ENCODE data around the gene DDX20.

Gene DDX20

DNA sequence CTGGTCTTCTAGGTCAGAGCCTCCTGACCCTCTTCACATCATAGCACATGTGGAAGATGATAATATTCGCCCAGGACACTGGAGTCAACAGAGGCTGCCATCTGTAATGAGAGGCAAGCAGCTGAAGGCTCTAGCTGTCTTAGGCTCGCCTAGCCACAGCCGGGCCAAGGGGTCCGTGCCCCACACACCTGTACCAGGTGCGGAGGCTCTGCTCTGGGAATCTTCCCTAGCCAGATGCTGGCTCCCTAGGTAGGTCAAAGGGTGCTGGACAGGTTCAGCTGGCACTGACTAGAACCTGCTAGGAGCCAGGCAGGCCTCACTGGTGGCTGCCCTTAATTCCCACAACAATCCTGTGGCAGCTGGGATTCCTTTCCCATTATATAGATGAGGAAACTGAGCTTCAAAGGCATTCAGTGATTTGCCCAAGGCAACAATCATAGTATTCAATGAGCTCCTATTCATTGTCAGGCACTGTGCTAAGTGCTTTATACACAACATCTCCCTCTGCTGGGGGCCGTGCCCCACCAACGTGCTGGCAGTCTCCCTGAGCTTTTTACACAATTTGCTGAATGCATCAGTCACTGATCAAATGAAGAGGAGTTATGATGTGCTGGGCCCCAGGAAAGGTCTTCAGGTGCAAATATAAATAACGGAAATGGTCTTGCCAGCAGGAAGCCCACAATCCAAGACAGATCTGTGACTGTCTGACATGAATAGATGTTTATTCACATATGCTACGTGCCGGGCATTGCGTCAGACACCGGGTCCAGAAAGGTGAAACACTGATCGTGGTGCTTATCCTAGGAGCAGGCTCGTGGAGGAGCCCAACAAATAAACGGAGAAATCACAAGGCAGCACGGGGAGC is 58.0 kb downstream of the DDX20 start:
- Histone ChIP-seq H3K9ac (no peak overlapping the region), H2AFZ (no peak overlapping the region), H3K4me1 (no peaks in the 10 kb centered on the region), H3K4me3 (ENCODE audit: low read depth, low read length) (no peak overlapping the region), H3K27me3 (ENCODE audit: control insufficient read depth, insufficient read depth, low read length) (no peaks in the 10 kb centered on the region), H3K36me3 (ENCODE audit: control insufficient read depth, insufficient read depth, low read length) (no peaks in the 10 kb centered on the region), H3K9me3 (ENCODE audit: control insufficient read depth, low read length) (no peaks in the 10 kb centered on the region), H3K79me2 (no peaks in the 10 kb centered on the region), H3K27ac (no peak overlapping the region), H3K4me2 (ENCODE audit: low read length) (no peak overlapping the region)
- TF ChIP-seq, protein P1, sequence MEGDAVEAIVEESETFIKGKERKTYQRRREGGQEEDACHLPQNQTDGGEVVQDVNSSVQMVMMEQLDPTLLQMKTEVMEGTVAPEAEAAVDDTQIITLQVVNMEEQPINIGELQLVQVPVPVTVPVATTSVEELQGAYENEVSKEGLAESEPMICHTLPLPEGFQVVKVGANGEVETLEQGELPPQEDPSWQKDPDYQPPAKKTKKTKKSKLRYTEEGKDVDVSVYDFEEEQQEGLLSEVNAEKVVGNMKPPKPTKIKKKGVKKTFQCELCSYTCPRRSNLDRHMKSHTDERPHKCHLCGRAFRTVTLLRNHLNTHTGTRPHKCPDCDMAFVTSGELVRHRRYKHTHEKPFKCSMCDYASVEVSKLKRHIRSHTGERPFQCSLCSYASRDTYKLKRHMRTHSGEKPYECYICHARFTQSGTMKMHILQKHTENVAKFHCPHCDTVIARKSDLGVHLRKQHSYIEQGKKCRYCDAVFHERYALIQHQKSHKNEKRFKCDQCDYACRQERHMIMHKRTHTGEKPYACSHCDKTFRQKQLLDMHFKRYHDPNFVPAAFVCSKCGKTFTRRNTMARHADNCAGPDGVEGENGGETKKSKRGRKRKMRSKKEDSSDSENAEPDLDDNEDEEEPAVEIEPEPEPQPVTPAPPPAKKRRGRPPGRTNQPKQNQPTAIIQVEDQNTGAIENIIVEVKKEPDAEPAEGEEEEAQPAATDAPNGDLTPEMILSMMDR (IDR thresholded peaks at IDR 0.05), result no peak

DNA sequence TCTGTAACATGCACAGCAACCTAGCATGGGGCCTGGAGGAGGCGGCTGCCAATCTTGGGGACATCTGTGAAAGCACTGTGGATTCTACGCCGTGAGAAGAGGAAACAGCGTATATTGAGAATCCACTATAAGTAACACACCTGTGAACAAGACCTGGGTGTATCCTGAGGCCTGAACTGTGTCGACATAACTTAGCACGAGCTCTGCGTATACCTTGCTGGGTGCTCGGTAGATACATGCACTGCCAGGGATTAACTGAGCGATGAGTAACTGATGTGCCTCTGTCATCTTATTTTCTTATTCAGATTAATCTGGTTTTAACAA is 58.6 kb downstream of the DDX20 start:
- Histone ChIP-seq H3K36me3 (ENCODE audit: control insufficient read depth, insufficient read depth, low read length) (no peaks in the 10 kb centered on the region), H2AFZ (no peak overlapping the region)

DNA sequence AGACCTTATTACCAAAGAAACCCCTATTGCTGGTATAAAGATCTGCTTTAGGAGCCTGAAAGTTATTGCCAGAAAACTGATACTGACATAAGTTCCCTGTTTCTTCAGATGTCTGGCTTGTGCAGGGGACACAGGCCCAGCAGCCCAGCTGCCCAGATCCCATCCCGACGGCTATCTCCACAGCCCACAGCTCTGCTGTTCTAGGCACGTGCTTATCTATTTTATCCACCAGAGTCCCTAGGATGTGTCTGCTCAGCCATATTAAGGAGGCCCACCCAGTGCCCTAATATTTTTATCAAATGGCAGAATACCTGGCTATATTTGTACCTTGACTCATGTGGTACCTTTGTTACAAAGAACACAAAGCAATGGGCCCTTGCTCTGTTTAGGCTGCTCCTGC is 58.9 kb downstream of the DDX20 start:
- TF ChIP-seq, protein P1 (IDR thresholded peaks at IDR 0.05), result no peak
- no peak overlapping the region for H2AFZ ChIP-seq
- no peaks in the 10 kb centered on the region for H3K27me3 ChIP-seq (ENCODE audit: control insufficient read depth, insufficient read depth, low read length)
- H3K4me1 ChIP-seq, result no peaks in the 10 kb centered on the region
- no peak overlapping the region for H3K4me2 ChIP-seq (ENCODE audit: low read length)
- H3K36me3 ChIP-seq (ENCODE audit: control insufficient read depth, insufficient read depth, low read length), result no peaks in the 10 kb centered on the region
- H3K9ac ChIP-seq, result no peak overlapping the region
- H3K4me3 ChIP-seq (ENCODE audit: low read depth, low read length), result no peak overlapping the region
- H3K9me3 ChIP-seq (ENCODE audit: control insufficient read depth, low read length), result no peaks in the 10 kb centered on the region
- H3K79me2 ChIP-seq, result no peaks in the 10 kb centered on the region
- no peak overlapping the region for H3K27ac ChIP-seq

More for the DNA sequence above, 58.6 kb downstream of the DDX20 start:
- Histone ChIP-seq H3K9me3 (ENCODE audit: control insufficient read depth, low read length) (no peaks in the 10 kb centered on the region), H3K9ac (no peak overlapping the region), H3K4me3 (ENCODE audit: low read depth, low read length) (no peak overlapping the region), H3K79me2 (no peaks in the 10 kb centered on the region), H3K4me2 (ENCODE audit: low read length) (no peak overlapping the region), H3K4me1 (no peaks in the 10 kb centered on the region), H3K27me3 (ENCODE audit: control insufficient read depth, insufficient read depth, low read length) (no peaks in the 10 kb centered on the region), H3K27ac (no peak overlapping the region)
- TF ChIP-seq, protein P1 (IDR thresholded peaks at IDR 0.05), result no peak
